HG02623 (cell line): ENCODE measurements around the gene RTN4RL1.

Experiments used
- ATAC-seq: cut with Tn5 transposase; IDR thresholded peaks from one replicate; pipeline ENCODE4 v1.9.1; 2021; ENCODE audit warnings: moderate library complexity; ENCODE audit not compliant: unreplicated experiment

The RTN4RL1 gene

GRCh38 chr17:2025220-2025621 is at the start of gene RTN4RL1:
RTN4RL1 (minus strand) TSS chr17:2025334; CDS start chr17:2024865, 469 bp downstream.
- no peak for ATAC-seq

GRCh38 chr17:2074919-2075318 is 49.8 kb upstream of the RTN4RL1 start:
- no peak for ATAC-seq

GRCh38 chr17:2071455-2072281 is 46.5 kb upstream of the RTN4RL1 start:
- no peak for ATAC-seq

- no peak for ATAC-seq
Measured at GRCh38 chr17:2071024-2071385, 45.9 kb upstream of the RTN4RL1 start.

- peak; percentile 61 for ATAC-seq
Measured at GRCh38 chr17:2070241-2071023, 45.3 kb upstream of the RTN4RL1 start.

GRCh38 chr17:2068519-2069051 is 43.5 kb upstream of the RTN4RL1 start:
- no peak for ATAC-seq

- no peak for ATAC-seq
Measured at GRCh38 chr17:2068031-2068518, 42.9 kb upstream of the RTN4RL1 start.

- no peak for ATAC-seq
Measured at GRCh38 chr17:2067608-2068024, 42.5 kb upstream of the RTN4RL1 start.

GRCh38 chr17:2067048-2067561 is 42.0 kb upstream of the RTN4RL1 start:
- ATAC-seq: no peak

GRCh38 chr17:2065949-2066400 is 40.8 kb upstream of the RTN4RL1 start:
- ATAC-seq: no peak

- ATAC-seq: no peak
Measured at GRCh38 chr17:2064980-2065785, 40.0 kb upstream of the RTN4RL1 start.

- no peak for ATAC-seq
Measured at GRCh38 chr17:2064520-2064971, 39.4 kb upstream of the RTN4RL1 start.

GRCh38 chr17:2064147-2064489 is 39.0 kb upstream of the RTN4RL1 start:
- no peak for ATAC-seq

- ATAC-seq: no peak
Measured at GRCh38 chr17:2063261-2064146, 38.4 kb upstream of the RTN4RL1 start.

GRCh38 chr17:2062571-2063183 is 37.5 kb upstream of the RTN4RL1 start:
- no peak for ATAC-seq

- ATAC-seq: no peak
Measured at GRCh38 chr17:2061441-2061958, 36.4 kb upstream of the RTN4RL1 start.

GRCh38 chr17:2060681-2061440 is 35.7 kb upstream of the RTN4RL1 start:
- ATAC-seq: no peak

GRCh38 chr17:2060385-2060658 is 35.2 kb upstream of the RTN4RL1 start:
- no peak for ATAC-seq
